HG03097 (cell line): ENCODE data around the gene GOLT1A.
"Not testable (repeated sequence)": the region's sequence is repeated elsewhere in the genome, so short reads cannot be mapped to it uniquely, and the experiment has no call there.

Experiments
- ATAC-seq: cut with Tn5 transposase; IDR thresholded peaks from one replicate; pipeline ENCODE4 v1.9.1; 2021; ENCODE audit not compliant: unreplicated experiment, low FRiP score

The GOLT1A gene

GRCh38 chr1:204249736-204250427 is 36.1 kb upstream of the GOLT1A start:
- ATAC-seq = no peak

DNA sequence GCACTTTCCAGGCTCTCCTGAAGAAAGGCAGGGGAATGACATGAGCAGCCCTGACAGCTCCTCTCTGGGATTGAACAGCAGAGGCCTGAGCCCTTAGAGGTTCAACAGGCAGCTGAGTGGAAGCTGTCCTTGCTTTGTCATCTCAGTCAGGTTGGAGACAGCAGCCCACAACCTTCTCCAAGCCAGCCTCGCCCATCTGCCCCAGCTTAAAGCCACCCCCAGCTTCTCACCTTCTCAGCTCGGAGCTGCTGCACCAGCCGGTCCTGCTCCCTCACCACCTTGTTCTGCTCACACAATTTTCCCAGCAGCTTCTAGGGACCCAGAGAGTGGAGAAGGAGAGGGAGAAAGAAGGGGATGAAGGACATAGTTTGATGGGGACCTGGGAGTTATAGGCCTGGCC is 35.2 kb upstream of the GOLT1A start:
- ATAC-seq = no peak

GRCh38 chr1:204246876-204247275 is 33.1 kb upstream of the GOLT1A start:
- ATAC-seq = no peak

DNA sequence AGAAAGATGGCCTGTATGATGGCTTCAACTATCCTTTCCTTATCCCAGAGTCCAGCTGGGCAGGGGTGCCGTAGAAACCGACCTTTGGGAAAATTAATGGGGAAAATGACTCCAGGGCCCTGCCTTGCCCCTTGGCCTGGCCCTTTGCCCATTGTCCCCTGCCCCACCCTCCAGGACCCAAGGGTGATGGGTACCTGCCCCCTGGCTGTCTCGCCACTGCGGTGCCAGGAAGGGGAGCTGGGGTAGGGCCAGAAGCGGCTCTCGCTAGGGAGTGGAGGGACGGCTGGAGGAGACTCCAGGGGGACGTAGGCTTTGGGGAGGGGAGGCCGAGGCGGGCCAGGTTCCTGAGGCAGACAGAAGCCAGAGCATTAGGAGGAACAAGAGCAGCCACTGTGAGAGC is 29.1 kb upstream of the GOLT1A start:
- ATAC-seq = no peak

DNA sequence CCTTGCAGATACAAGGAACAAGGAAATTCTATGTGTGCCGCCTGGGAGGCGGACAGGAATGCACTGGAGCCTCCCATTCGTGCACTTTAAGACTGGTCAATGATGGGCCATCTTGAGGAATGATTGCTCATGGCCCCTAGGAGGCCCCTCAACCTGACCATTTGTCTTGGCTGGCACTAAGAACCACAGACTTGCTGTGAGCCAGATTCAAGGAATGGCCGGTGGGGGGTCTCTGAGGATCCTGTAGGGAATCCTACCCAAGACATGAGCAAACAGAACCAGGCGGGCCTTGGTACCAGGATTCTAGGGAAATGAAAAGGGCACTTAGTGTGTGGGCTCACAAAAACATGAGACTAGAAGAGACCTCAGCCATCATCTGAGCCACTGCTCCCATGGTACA is 28.1 kb upstream of the GOLT1A start:
- ATAC-seq = no peak

DNA sequence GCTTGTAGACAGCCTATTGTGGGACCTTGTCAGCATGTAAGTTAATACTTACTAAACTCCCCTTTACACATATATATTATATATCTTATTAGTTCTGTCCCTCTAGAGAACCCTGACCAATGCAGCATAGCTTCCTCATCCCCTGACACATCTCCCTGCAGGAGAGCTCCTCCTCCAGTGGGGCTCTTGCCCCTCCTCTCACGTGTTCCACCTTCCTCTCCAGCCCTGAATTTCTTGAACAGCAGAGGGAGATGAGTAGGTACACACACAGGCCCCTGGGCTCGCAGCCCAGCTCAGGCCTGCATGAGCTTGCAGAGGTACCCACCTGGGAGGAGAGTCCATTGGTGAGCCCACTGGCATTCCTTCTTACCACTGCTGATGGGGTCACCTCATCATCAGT is 27.3 kb upstream of the GOLT1A start:
- no peak for ATAC-seq

DNA sequence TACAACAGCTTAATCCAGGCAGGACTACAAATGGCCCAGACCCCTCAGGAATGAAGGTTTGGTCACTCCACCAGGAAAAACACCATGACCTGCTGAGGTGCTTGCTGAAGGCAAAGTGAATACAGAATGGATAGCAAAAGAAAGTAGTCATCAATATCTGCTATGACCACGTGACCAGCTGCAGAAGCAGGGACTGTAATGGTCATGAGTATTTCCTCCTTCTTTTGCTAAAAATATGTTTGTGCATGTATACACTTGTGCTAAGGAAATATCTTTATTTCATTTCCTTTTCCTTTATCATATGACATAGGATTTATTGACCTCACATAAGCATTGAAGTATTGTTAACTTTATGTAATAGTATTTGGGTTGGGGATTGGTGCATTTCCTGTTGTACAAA is 26.4 kb upstream of the GOLT1A start:
- no peak for ATAC-seq

DNA sequence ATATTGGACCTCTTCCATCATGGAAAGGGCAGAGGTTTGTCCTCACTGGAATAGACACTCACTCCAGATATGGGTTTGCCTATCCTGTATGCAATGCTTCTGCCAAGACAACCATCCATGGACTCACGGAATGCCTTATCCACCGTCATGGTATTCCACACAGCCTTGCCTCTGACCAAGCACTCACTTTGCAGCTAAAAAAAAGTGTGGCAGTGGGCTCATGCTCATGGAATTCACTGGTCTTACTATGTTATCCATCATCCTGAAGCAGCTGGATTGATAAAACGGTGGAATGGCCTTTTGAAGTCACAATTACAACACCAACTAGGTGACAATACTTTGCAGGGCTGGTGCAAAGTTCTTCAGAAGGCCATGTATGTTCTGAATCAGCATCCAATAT is 25.6 kb upstream of the GOLT1A start:
- ATAC-seq = not testable (repeated sequence)

DNA sequence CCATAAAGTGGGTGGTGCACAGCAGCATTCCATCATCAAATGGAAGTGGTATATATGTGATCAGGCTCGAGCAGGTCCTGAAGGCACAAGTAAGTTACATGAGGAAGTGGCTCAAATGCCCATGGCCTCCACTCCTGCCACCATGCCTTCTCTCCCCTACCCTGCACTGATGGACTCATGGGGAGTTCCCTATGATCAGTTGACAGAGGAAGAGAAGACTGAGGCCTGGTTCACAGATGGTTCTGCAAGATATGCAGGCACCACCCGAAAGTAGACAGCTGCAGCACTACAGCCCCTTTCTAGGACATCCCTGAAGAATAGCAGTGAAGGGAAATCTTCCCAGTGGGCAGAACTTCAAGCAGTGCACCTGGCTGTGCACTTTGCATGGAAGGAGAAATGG is 24.7 kb upstream of the GOLT1A start:
- ATAC-seq = not testable (repeated sequence)

DNA sequence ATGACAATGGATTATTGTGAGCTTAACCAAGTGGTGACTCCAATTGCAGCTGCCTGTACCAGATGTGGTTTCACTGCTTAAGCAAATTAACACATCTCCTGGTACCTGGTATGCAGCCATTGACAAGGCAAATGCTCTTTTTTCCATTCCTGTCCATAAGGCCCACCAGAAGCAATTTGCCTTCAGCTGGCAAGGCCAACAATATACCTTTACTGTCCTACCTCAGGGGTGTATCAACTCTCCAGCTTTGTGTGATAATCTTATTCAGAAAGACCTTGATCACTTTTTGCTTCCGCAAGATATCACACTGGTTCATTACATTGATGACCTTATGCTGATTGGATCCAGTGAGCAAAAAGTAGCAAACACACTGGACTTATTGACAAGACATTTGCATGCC is 23.7 kb upstream of the GOLT1A start:
- ATAC-seq = not testable (repeated sequence)

DNA sequence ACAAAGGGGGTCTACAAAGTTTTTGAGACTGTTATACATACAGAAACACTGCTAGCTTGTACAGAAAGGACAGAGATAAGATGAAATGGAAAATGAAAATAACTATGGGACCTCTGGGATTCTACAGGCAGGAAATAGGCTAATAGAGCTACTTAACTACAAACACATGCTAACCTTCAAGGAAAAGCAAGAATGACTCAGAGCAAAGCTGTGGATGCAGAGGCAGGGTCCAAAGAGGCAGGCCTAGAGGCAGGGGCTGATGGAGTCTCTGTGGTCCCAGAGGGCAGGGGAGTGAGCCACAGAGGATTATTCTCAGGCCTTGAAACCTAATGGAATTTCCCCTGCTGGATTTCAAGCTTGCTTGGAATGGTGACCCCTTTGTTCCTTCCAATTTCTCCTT is 18.7 kb upstream of the GOLT1A start:
- no peak for ATAC-seq

- ATAC-seq = no peak
These were observed 16.4 kb upstream of the GOLT1A start for GRCh38 chr1:204230211-204230610.

DNA sequence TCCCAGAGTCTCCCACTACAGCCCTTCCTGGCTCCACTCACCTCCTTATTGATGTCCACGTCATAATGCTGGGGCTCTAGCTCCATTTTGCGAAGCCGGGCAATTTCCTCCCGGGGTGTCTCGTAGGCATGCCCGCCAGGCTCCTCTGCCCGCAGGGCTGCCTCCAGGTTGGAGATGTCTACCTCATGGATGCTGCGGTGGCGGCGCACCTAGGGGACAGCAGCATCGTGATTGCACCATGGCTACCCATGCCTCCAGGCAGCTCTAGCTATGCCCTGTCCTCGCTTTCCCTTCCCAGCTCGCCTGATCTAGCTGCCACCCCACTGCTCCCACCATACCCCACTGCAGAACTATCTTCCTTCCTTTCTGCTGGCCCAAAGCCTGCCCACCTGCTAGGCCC is 15.1 kb upstream of the GOLT1A start:
- ATAC-seq = no peak

- no peak for ATAC-seq
These were observed 14.4 kb upstream of the GOLT1A start for GRCh38 chr1:204227996-204228785.

- ATAC-seq = no peak
These were observed 13.6 kb upstream of the GOLT1A start for GRCh38 chr1:204227351-204227750.

DNA sequence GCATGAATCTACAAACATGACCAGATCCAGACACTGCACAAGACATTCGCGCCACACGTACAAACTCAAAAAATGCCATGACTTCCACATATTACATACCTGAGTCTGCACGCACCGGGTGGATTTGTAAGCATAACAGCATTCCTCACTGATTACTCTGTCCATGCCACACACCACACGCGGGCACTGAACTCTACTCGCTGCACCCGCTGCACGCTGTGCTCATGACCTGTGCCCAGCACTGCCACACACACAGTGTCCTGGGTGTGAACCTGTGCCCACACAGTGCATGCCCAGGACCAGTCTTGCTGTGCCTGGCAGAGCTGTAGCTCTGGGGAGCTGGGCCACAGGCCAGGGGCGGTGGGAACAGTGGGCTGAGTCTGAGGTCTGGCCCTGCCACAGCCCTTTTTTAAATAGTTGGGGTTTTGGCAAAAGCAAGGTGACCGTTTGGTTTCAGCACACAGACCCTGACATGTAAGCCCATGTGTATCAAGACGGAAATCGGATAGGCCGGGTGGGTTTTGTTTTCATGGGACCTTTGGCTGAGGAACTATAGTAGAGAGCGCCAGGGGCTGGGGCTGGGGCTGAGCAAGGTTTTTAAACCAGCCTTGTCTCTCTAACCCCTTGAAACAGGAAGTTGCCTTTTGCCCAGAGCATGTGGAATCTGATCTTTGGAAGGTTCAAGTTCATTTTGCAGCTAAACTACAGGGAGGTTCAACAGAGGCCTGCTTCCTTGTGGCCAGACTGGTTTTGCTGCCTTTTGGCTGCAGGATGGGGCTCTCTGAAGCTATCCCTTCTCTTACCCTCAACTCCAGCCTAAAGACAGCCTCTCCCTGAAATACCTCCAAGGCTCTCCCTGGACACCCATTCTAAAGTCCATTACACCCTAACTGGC is 12.3 kb upstream of the GOLT1A start:
- no peak for ATAC-seq

DNA sequence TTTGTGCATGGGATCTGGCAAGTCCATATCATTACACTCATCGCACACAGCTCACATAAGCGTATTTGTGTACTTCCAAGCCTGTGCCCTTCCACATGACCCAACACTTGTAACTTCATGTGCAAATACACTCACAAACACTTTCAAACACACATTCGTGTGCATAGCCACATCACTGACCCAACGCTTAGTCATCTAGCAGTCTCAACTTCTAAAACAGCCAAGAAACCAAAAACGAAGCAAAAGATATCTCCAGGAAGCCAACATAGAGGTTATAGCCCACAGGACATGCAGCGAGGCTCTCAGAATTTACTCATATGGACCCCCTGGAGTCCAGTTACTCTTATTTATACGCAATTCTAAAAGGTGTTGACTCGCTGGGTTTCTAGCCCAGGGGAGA is 10.9 kb upstream of the GOLT1A start:
- ATAC-seq = no peak

DNA sequence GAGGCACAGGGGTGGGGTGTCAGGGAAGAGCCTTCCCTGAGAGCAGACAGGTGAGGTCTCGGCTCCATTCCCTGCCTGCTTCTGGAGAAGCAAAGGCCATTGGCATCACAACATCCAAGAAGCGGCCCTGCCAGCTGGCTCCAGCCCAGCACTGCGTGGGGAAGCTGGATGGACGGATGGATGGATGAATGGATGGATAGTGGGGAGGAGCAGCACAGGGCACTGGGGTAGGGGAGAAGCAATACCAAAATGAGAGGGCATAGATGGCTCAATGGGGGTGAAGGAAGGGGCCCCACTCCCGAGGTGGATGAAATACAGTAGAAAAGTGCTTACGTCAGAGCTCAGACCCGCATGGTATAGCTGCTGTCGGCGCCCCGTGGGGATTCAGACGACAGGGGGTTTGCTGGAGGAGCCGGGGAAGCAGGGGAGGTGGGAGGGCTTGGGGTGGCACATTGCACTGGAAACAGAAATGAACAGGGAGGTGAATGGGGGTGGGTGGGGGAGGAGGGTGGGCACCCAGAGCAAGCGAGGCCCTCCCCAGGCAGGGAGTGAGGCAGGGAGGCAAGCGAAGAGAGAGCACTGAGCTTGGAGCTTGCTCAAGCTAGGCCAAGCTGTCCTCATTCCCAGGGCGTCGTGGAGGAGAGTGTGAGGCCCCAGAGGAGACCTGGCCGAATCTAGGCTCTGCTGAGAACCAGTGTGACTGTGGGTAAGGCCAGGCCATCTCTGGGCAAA is 9.5 kb upstream of the GOLT1A start:
- ATAC-seq = no peak

DNA sequence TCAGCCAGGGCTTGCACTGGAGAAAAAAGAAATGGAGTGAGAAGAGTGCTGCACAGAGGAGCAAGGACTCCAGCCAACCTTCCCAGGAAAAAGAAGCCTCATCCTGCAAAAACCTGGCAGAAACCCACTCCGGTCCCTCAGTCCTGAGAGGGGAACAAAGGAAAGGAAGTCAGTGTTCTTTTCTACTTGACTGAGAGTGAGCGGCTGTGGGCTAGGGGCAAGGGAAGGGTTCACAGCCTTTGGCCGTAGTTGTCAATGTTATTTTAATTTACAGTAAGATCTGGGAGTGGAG is 8.9 kb upstream of the GOLT1A start:
- no peak for ATAC-seq

GRCh38 chr1:204222006-204222763 is 8.4 kb upstream of the GOLT1A start:
- ATAC-seq = no peak
